ENCODE measurements around the gene IL1RAPL1. TPM values are rescaled to one million over a fixed set of nuclear protein-coding genes. Genes with fewer than 3 reads are reported as not detected.

Gene IL1RAPL1
- total and polyA plus RNA-seq, 2 experiments from 2014 or later = 0.18 to 0.49 TPM

DNA sequence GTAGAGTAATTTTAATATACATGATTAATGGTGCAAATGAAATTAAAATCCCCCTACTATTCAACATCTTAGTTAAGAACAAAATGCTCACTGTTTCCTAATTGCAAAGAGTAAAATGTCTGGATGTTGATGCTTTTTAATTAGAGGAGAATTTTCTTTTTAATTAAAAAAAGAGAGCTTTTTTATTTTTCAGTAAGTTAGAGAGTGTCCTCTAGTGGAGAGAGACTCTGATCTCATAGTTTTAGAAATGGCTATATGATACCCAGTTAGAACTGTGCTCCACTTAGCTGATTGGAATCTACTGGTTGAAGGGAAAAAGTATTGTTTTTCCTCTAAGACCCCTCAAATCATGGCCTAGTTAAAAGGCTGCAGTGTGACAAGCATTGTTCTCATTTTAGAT, 1316.1 kb downstream of the IL1RAPL1 start:
- no peak for TF ChIP-seq EZH2phosphoT487 (IDR thresholded peaks at IDR 0.05; ENCODE audit: unreplicated experiment)
- TF ChIP-seq, protein P1, sequence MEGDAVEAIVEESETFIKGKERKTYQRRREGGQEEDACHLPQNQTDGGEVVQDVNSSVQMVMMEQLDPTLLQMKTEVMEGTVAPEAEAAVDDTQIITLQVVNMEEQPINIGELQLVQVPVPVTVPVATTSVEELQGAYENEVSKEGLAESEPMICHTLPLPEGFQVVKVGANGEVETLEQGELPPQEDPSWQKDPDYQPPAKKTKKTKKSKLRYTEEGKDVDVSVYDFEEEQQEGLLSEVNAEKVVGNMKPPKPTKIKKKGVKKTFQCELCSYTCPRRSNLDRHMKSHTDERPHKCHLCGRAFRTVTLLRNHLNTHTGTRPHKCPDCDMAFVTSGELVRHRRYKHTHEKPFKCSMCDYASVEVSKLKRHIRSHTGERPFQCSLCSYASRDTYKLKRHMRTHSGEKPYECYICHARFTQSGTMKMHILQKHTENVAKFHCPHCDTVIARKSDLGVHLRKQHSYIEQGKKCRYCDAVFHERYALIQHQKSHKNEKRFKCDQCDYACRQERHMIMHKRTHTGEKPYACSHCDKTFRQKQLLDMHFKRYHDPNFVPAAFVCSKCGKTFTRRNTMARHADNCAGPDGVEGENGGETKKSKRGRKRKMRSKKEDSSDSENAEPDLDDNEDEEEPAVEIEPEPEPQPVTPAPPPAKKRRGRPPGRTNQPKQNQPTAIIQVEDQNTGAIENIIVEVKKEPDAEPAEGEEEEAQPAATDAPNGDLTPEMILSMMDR (conservative IDR thresholded peaks at IDR 0.05; ENCODE audit: low read depth in 2 of 2) = peak in 1 of 2 experiments; percentile 38; a peak in 2 of 4 replicates
- H3K4me3 Mint-ChIP-seq = no peak overlapping the region
- peak; percentile 25; the same call in 1 of the 3 replicates for ATAC-seq

DNA sequence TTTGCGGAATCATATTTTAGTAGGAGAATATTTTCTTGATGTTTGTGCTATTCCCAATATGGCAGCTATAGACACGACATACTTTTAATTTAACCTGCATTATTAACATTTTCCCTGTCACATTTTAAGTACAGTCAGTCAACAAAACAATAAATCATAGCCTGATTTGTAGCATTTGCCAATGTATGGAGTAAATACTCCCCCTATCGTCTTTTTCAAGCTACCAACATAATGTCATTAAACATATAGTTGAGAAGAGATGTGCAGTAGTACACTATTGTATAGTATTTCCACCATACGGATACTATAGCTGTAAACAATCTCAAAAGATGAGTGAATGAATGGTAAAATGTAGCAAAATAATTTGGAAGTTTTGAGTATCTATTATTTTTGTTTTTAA, 1324.4 kb downstream of the IL1RAPL1 start:
- no peak overlapping the region for H3K4me2 ChIP-seq
- DNase-seq (ENCODE audit: low spot score) (no peak), ATAC-seq (no peak)
- H3K27me3 ChIP-seq (ENCODE audit: insufficient read depth) = no peaks in the 10 kb centered on the region
- H4K20me1 ChIP-seq (replicated peaks; ENCODE audit: insufficient read depth) = no peaks in the 10 kb centered on the region
- Mint-ChIP-seq H3K36me3 (ENCODE audit: low read depth) (no peaks in the 10 kb centered on the region), H3K4me3 (no peak overlapping the region), H3K4me1 (peaks cover 6% of the 10 kb centered on the region; the same call in 1 of the 3 replicates), H3K27me3 (ENCODE audit: insufficient read depth, low read depth, poor library complexity) (no peaks in the 10 kb centered on the region), H3K27ac (no peak overlapping the region), H3K9me3 (peaks cover 4% of the 10 kb centered on the region; the same call in 1 of the 3 replicates)
- H3K4me3 ChIP-seq = no peak overlapping the region
- no peaks in the 10 kb centered on the region for H3K4me1 ChIP-seq (ENCODE audit: insufficient read depth)
- H3K36me3 ChIP-seq (ENCODE audit: insufficient read depth) = no peaks in the 10 kb centered on the region
- H3K27ac ChIP-seq (ENCODE audit: low read depth) = no peak overlapping the region
- no peaks in the 10 kb centered on the region for H3K9me2 ChIP-seq (ENCODE audit: insufficient read depth)
- H3F3A ChIP-seq (replicated peaks; ENCODE audit: low read depth) = no peaks in the 10 kb centered on the region
- no peak overlapping the region for H2AFZ ChIP-seq
- no peaks in the 10 kb centered on the region for H3K79me2 ChIP-seq (replicated peaks; ENCODE audit: insufficient read depth)
- TF ChIP-seq NANOG (IDR thresholded peaks at IDR 0.05; ENCODE audit: borderline replicate concordance) (no peak), EZH2phosphoT487 (IDR thresholded peaks at IDR 0.05; ENCODE audit: unreplicated experiment) (no peak), ZNF331 (CRISPR knock-in tag; IDR thresholded peaks at IDR 0.05; ENCODE audit: low read depth) (no peak), CREB1 (CRISPR knock-in tag; IDR thresholded peaks at IDR 0.05; ENCODE audit: low read depth) (no peak), STAT1 (IDR thresholded peaks at IDR 0.05; ENCODE audit: unreplicated experiment) (no peak), JUNB (IDR thresholded peaks at IDR 0.05; ENCODE audit: unreplicated experiment) (no peak), POLR2AphosphoS5 (IDR thresholded peaks at IDR 0.05; ENCODE audit: low read depth) (no peak), ZNF114 (CRISPR knock-in tag; IDR thresholded peaks at IDR 0.05) (no peak)
- TF ChIP-seq, protein P1 (conservative IDR thresholded peaks at IDR 0.05; ENCODE audit: low read depth in 2 of 2) = no peak; a peak in 1 of 4 replicates
- TF ChIP-seq, protein P2, sequence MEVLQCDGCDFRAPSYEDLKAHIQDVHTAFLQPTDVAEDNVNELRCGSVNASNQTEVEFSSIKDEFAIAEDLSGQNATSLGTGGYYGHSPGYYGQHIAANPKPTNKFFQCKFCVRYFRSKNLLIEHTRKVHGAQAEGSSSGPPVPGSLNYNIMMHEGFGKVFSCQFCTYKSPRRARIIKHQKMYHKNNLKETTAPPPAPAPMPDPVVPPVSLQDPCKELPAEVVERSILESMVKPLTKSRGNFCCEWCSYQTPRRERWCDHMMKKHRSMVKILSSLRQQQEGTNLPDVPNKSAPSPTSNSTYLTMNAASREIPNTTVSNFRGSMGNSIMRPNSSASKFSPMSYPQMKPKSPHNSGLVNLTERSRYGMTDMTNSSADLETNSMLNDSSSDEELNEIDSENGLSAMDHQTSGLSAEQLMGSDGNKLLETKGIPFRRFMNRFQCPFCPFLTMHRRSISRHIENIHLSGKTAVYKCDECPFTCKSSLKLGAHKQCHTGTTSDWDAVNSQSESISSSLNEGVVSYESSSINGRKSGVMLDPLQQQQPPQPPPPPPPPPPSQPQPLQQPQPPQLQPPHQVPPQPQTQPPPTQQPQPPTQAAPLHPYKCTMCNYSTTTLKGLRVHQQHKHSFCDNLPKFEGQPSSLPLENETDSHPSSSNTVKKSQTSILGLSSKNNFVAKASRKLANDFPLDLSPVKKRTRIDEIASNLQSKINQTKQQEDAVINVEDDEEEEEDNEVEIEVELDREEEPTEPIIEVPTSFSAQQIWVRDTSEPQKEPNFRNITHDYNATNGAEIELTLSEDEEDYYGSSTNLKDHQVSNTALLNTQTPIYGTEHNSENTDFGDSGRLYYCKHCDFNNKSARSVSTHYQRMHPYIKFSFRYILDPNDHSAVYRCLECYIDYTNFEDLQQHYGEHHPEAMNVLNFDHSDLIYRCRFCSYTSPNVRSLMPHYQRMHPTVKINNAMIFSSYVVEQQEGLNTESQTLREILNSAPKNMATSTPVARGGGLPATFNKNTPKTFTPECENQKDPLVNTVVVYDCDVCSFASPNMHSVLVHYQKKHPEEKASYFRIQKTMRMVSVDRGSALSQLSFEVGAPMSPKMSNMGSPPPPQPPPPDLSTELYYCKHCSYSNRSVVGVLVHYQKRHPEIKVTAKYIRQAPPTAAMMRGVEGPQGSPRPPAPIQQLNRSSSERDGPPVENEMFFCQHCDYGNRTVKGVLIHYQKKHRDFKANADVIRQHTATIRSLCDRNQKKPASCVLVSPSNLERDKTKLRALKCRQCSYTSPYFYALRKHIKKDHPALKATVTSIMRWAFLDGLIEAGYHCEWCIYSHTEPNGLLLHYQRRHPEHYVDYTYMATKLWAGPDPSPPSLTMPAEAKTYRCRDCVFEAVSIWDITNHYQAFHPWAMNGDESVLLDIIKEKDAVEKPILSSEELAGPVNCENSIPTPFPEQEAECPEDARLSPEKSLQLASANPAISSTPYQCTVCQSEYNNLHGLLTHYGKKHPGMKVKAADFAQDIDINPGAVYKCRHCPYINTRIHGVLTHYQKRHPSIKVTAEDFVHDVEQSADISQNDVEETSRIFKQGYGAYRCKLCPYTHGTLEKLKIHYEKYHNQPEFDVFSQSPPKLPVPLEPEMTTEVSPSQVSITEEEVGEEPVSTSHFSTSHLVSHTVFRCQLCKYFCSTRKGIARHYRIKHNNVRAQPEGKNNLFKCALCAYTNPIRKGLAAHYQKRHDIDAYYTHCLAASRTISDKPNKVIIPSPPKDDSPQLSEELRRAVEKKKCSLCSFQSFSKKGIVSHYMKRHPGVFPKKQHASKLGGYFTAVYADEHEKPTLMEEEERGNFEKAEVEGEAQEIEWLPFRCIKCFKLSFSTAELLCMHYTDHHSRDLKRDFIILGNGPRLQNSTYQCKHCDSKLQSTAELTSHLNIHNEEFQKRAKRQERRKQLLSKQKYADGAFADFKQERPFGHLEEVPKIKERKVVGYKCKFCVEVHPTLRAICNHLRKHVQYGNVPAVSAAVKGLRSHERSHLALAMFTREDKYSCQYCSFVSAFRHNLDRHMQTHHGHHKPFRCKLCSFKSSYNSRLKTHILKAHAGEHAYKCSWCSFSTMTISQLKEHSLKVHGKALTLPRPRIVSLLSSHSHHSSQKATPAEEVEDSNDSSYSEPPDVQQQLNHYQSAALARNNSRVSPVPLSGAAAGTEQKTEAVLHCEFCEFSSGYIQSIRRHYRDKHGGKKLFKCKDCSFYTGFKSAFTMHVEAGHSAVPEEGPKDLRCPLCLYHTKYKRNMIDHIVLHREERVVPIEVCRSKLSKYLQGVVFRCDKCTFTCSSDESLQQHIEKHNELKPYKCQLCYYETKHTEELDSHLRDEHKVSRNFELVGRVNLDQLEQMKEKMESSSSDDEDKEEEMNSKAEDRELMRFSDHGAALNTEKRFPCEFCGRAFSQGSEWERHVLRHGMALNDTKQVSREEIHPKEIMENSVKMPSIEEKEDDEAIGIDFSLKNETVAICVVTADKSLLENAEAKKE (CRISPR knock-in tag; IDR thresholded peaks at IDR 0.05) = no peak
- TF ChIP-seq, protein P3, sequence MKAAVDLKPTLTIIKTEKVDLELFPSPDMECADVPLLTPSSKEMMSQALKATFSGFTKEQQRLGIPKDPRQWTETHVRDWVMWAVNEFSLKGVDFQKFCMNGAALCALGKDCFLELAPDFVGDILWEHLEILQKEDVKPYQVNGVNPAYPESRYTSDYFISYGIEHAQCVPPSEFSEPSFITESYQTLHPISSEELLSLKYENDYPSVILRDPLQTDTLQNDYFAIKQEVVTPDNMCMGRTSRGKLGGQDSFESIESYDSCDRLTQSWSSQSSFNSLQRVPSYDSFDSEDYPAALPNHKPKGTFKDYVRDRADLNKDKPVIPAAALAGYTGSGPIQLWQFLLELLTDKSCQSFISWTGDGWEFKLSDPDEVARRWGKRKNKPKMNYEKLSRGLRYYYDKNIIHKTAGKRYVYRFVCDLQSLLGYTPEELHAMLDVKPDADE (IDR thresholded peaks at IDR 0.05) = no peak

More for the DNA sequence above, 1316.1 kb downstream of the IL1RAPL1 start:
- Histone ChIP-seq H4K20me1 (replicated peaks; ENCODE audit: insufficient read depth) (no peaks in the 10 kb centered on the region), H3F3A (replicated peaks; ENCODE audit: low read depth) (no peaks in the 10 kb centered on the region), H3K27me3 (ENCODE audit: insufficient read depth) (no peaks in the 10 kb centered on the region), H3K27ac (ENCODE audit: low read depth) (no peak overlapping the region), H3K4me1 (ENCODE audit: insufficient read depth) (no peaks in the 10 kb centered on the region), H3K4me3 (no peak overlapping the region), H3K36me3 (ENCODE audit: insufficient read depth) (no peaks in the 10 kb centered on the region), H3K4me2 (no peak overlapping the region), H3K79me2 (replicated peaks; ENCODE audit: insufficient read depth) (no peaks in the 10 kb centered on the region), H3K9me2 (ENCODE audit: insufficient read depth) (no peaks in the 10 kb centered on the region), H2AFZ (no peak overlapping the region)
- Mint-ChIP-seq H3K27ac (no peak overlapping the region), H3K27me3 (ENCODE audit: insufficient read depth, low read depth, poor library complexity) (no peaks in the 10 kb centered on the region), H3K4me1 (0 out of 3 replicates have a peak, but pooled peaks cover 2% of the 10 kb centered on the region), H3K9me3 (no peaks in the 10 kb centered on the region), H3K36me3 (ENCODE audit: low read depth) (no peaks in the 10 kb centered on the region)
- DNase-seq (ENCODE audit: low spot score) = peak; percentile 2

All from GM23338 (cell line).